Measurements from ENCODE around the gene ERI3. TPM values are rescaled to one million over a fixed set of nuclear protein-coding genes. Genes with fewer than 3 reads are reported as not detected.

ERI3 gene
- total RNA-seq, 1 donor from 2014 or later, result 37.9 TPM

DNA sequence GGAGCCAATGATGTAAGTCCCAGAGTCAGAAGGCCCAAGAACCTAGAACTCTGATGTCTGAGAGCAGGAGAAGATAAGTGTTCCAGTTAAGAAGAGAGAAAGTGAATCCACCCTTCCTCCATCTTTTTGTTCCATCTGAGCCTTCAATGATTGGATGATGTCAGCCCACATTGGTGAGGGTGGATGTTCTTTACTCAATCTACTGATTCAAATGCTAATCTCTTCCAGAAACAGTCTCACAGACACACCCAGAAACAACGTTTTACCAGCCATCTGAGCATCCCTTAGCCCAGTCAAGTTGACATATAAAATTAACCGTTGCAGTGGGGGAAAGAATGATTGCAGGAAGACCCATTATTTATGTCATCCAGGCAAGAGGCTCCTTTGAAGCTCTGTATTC, 33.5 kb upstream of the ERI3 start:
- ATAC-seq (ENCODE audit: low read depth) (no peak), DNase-seq (no peak)
- Mint-ChIP-seq H3K4me3 (no peak overlapping the region), H3K36me3 (ENCODE audit: low read depth) (no peaks in the 10 kb centered on the region), H3K4me1 (no peaks in the 10 kb centered on the region), H3K27me3 (peaks cover 4% of the 10 kb centered on the region), H3K27ac (no peak overlapping the region), H3K9me3 (no peaks in the 10 kb centered on the region)
- TF ChIP-seq CTCF (IDR thresholded peaks at IDR 0.05), result no peak
- ChIA-PET POLR2A (no interaction called here), CTCF (no interaction called here)
- intact Hi-C loops (cut with micrococcal nuclease), result no loop called here

DNA sequence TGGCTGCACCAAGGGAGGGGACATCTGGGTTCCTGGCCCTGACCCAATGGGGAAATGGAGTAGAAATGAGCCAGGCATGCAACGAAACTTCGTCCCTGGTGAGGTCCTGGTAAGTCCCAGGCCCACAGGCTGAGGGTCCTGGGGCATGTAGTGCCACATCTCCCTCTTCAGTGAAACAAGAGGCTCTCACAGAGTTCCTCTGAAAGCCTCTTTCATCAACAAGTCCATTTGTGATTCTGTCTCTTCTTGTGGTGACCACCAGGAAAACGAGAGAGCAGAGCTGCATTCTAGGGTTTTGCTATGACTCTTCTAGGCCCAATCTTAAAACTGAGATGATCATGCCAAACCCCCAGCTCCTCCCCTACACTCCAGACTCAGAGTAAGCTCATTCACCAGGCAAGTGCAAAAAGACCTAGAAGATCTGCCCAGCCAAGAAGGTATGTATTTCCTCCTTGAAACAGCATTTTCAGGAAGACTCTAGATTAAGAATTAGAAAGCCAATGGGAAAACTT, 25.7 kb upstream of the ERI3 start:
- no peaks in the 10 kb centered on the region for H3K36me3 Mint-ChIP-seq (ENCODE audit: low read depth)
- no peaks in the 10 kb centered on the region for H3K9me3 Mint-ChIP-seq
- no peak for TF ChIP-seq CTCF (IDR thresholded peaks at IDR 0.05)
- peaks cover 2% of the 10 kb centered on the region for H3K27me3 Mint-ChIP-seq
- ChIA-PET CTCF (interaction anchor here (1.3 to 3.4 kb wide), 2 partner anchors 214 to 272 kb away, joined by 3 to 18 read pairs; no protein-coding TSS in a partner anchor), POLR2A (interaction anchor here (1.2 kb wide), 1 partner anchor 10 kb away, joined by 3 read pairs; no protein-coding TSS in a partner anchor)
- no peak overlapping the region for H3K27ac Mint-ChIP-seq
- H3K4me3 Mint-ChIP-seq, result no peak overlapping the region
- DNase-seq (no peak), ATAC-seq (ENCODE audit: low read depth) (no peak)
- intact Hi-C loops (cut with micrococcal nuclease), result no loop called here
- no peaks in the 10 kb centered on the region for H3K4me1 Mint-ChIP-seq

GRCh38 chr1:44377925-44378784, 23.1 kb upstream of the ERI3 start:
- Mint-ChIP-seq H3K4me3 (no peak overlapping the region), H3K36me3 (ENCODE audit: low read depth) (no peaks in the 10 kb centered on the region), H3K27me3 (peaks cover 2% of the 10 kb centered on the region), H3K4me1 (no peaks in the 10 kb centered on the region), H3K9me3 (no peaks in the 10 kb centered on the region), H3K27ac (no peak overlapping the region)
- intact Hi-C loops (cut with micrococcal nuclease), result loop anchor here (1.0 kb wide), 2 partner anchors 217 to 275 kb away; no protein-coding TSS in a partner anchor
- TF ChIP-seq CTCF (IDR thresholded peaks at IDR 0.05), result no peak
- ATAC-seq (ENCODE audit: low read depth) (peak; percentile 45), DNase-seq (no peak)
- CTCF ChIA-PET, result interaction anchor here (0.6 to 4.8 kb wide), 11 partner anchors 8 to 274 kb away, joined by 3 to 49 read pairs (median 3); no protein-coding TSS in a partner anchor
- POLR2A ChIA-PET, result no interaction called here

- Mint-ChIP-seq H3K4me1 (no peaks in the 10 kb centered on the region), H3K4me3 (no peak overlapping the region), H3K27ac (no peak overlapping the region), H3K9me3 (no peaks in the 10 kb centered on the region), H3K36me3 (ENCODE audit: low read depth) (no peaks in the 10 kb centered on the region), H3K27me3 (peaks cover 2% of the 10 kb centered on the region)
- ATAC-seq (ENCODE audit: low read depth), result no peak
- intact Hi-C loops (cut with micrococcal nuclease), result no loop called here
- no peak for TF ChIP-seq CTCF (IDR thresholded peaks at IDR 0.05)
- ChIA-PET POLR2A (no interaction called here), CTCF (interaction anchor here (4.8 kb wide), 1 partner anchor 218 kb away, joined by 49 read pairs; no protein-coding TSS in a partner anchor)
- DNase-seq, result no peak
These were observed 20.5 kb upstream of the ERI3 start for GRCh38 chr1:44375547-44375946.

DNA sequence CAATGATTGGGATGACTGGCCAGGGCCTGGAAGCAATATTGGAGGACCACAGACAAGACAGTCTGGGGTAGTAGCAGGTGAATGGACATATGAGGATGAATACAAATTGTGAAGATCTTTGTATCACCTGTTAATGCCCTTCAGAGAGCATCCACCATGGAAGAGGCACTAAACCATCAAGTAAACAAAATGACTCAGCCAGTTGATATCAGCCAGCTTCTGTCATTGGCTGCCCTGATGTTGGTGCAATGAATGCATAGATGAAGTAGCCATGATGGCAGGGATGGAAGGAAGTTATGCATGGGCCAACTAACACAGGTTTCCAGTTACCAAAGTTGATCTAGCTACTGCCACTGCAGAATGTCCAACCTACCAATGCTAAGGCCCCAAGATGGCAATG, 16.1 kb upstream of the ERI3 start:
- Mint-ChIP-seq H3K27me3 (peaks cover 2% of the 10 kb centered on the region), H3K27ac (no peak overlapping the region), H3K4me3 (no peak overlapping the region), H3K36me3 (ENCODE audit: low read depth) (no peaks in the 10 kb centered on the region), H3K9me3 (no peaks in the 10 kb centered on the region), H3K4me1 (no peaks in the 10 kb centered on the region)
- TF ChIP-seq CTCF (IDR thresholded peaks at IDR 0.05), result no peak
- CTCF ChIA-PET, result no interaction called here
- DNase-seq, result no peak
- ATAC-seq (ENCODE audit: low read depth), result no peak
- POLR2A ChIA-PET, result interaction anchor here (1.1 kb wide), 1 partner anchor 9 kb away, joined by 3 read pairs; no protein-coding TSS in a partner anchor
- intact Hi-C loops (cut with micrococcal nuclease), result no loop called here
